HEK293 (cell line): ENCODE results near the gene CUZD1.

Source experiments
- CTCF ChIA-PET: fragments of 350-600 bp; formaldehyde crosslinking; extraction: SDS; loops from one replicate; lab custom pipeline; 2021; ENCODE audit warnings: antibody characterized with exemption; lab: Yijun Ruan, JAX
- POLR2A ChIA-PET: fragments of 300-600 bp; formaldehyde crosslinking; extraction: SDS; loops from one replicate; lab custom pipeline; 2020; ENCODE audit warnings: antibody characterized with exemption, inconsistent platforms; lab: Yijun Ruan, JAX
- H3K27ac ChIP-seq: fragments of 200-500 bp; sonication (Bioruptor generic); 2 replicates; pipeline ENCODE4 v1.5.1; 2014; ENCODE audit warnings: low read depth, low read length, control low read depth, inconsistent platforms; ENCODE audit errors: extremely low read depth
- H3K36me3 ChIP-seq, 2 experiments: fragments of 200-500 bp in 1 of 2; sonication (Bioruptor generic) in 1 of 2; 1 replicate in 1 of 2; 2 replicates in 1 of 2; pipeline ENCODE4 v1.5.1; 2014 to 2017; ENCODE audit warnings: inconsistent platforms in 2 of 2, low read length in 2 of 2; ENCODE audit not compliant: control insufficient read depth in 2 of 2, insufficient read depth in 1 of 2
- H3K4me1 ChIP-seq: fragments of 200-500 bp; sonication (Bioruptor generic); 2 replicates; pipeline ENCODE4 v1.5.1; 2014; ENCODE audit warnings: mild to moderate bottlenecking, low read length, inconsistent platforms; ENCODE audit not compliant: control insufficient read depth, insufficient read depth
- H3K4me3 ChIP-seq: 2 replicates; pipeline ENCODE4 v1.5.1; 2011; ENCODE audit warnings: low read depth, mild to moderate bottlenecking, control low read depth, low read length, moderate library complexity
- H3K9me3 ChIP-seq: fragments of 200-500 bp; sonication (Bioruptor generic); 2 replicates; pipeline ENCODE4 v1.5.1; 2014; ENCODE audit warnings: low read depth, low read length, inconsistent platforms; ENCODE audit not compliant: control insufficient read depth, insufficient read depth
- CTCF ChIP-seq: fragments of 450-650 bp; formaldehyde crosslinking; IDR thresholded peaks from 2 replicates; pipeline ENCODE4 v1.5.1; 2016; ENCODE audit warnings: missing biosample characterization, missing genetic modification characterization
- ELK4 ChIP-seq: IDR thresholded peaks from 2 replicates; pipeline ENCODE4 v1.6.1; 2011; ENCODE audit warnings: mild to moderate bottlenecking, low read depth, low read length, borderline replicate concordance
- IKZF3 ChIP-seq: fragments of 450-650 bp; IDR thresholded peaks from 2 replicates; pipeline ENCODE4 v1.5.0; 2018; ENCODE audit warnings: missing biosample characterization, mild to moderate bottlenecking, missing genetic modification characterization, moderate library complexity
- MYNN ChIP-seq: fragments of 450-650 bp; formaldehyde crosslinking; IDR thresholded peaks from 2 replicates; pipeline ENCODE4 v1.5.1; 2016; ENCODE audit warnings: missing biosample characterization, missing genetic modification characterization, borderline replicate concordance
- OVOL3 ChIP-seq: fragments of 450-650 bp; formaldehyde crosslinking; IDR thresholded peaks from 2 replicates; pipeline ENCODE4 v1.5.1; 2016; ENCODE audit warnings: missing biosample characterization, missing genetic modification characterization
- ZFP37 ChIP-seq: fragments of 450-650 bp; formaldehyde crosslinking; IDR thresholded peaks from 2 replicates; pipeline ENCODE4 v1.5.1; 2016; ENCODE audit warnings: missing biosample characterization, missing genetic modification characterization
- ZNF112 ChIP-seq: fragments of 450-650 bp; formaldehyde crosslinking; IDR thresholded peaks from 2 replicates; pipeline ENCODE4 v1.5.0; 2017; ENCODE audit warnings: missing biosample characterization, missing genetic modification characterization
- ZNF133 ChIP-seq: fragments of 450-650 bp; formaldehyde crosslinking; IDR thresholded peaks from 2 replicates; pipeline ENCODE4 v1.5.1; 2016; ENCODE audit warnings: missing biosample characterization, missing genetic modification characterization
- ZNF26 ChIP-seq: fragments of 450-650 bp; formaldehyde crosslinking; IDR thresholded peaks from 2 replicates; pipeline ENCODE4 v1.5.1; 2016; ENCODE audit warnings: missing biosample characterization, missing genetic modification characterization
- ZNF280D ChIP-seq: fragments of 450-650 bp; formaldehyde crosslinking; IDR thresholded peaks from 2 replicates; pipeline ENCODE4 v1.5.1; 2016; ENCODE audit warnings: missing biosample characterization, missing genetic modification characterization
- ZNF335 ChIP-seq: fragments of 450-650 bp; formaldehyde crosslinking; conservative IDR thresholded peaks from 2 replicates; pipeline ENCODE4 v1.5.1; 2016; ENCODE audit warnings: missing biosample characterization, missing genetic modification characterization
- ZNF433 ChIP-seq: fragments of 450-650 bp; formaldehyde crosslinking; IDR thresholded peaks from 2 replicates; pipeline ENCODE4 v1.5.1; 2016; ENCODE audit warnings: missing biosample characterization, missing genetic modification characterization, low read depth
- ZNF514 ChIP-seq: fragments of 450-650 bp; formaldehyde crosslinking; IDR thresholded peaks from 2 replicates; pipeline ENCODE4 v1.5.1; 2016; ENCODE audit warnings: missing biosample characterization, missing genetic modification characterization
- ZNF518A ChIP-seq: fragments of 450-650 bp; formaldehyde crosslinking; conservative IDR thresholded peaks from 2 replicates; pipeline ENCODE4 v1.5.1; 2016; ENCODE audit warnings: low read depth, missing biosample characterization, missing genetic modification characterization
- ZNF747 ChIP-seq: fragments of 450-650 bp; formaldehyde crosslinking; IDR thresholded peaks from 2 replicates; pipeline ENCODE4 v1.5.1; 2016; ENCODE audit warnings: missing biosample characterization, missing genetic modification characterization
- ZNF777 ChIP-seq: fragments of 450-650 bp; formaldehyde crosslinking; IDR thresholded peaks from 2 replicates; pipeline ENCODE4 v1.5.1; 2017; ENCODE audit warnings: missing biosample characterization, missing genetic modification characterization, borderline replicate concordance
- ZNF791 ChIP-seq: fragments of 450-650 bp; formaldehyde crosslinking; IDR thresholded peaks from 2 replicates; pipeline ENCODE4 v1.5.1; 2016; ENCODE audit warnings: missing biosample characterization, missing genetic modification characterization
- ZSCAN23 ChIP-seq: fragments of 450-650 bp; formaldehyde crosslinking; IDR thresholded peaks from 2 replicates; pipeline ENCODE4 v1.5.1; 2016; ENCODE audit warnings: missing biosample characterization, missing genetic modification characterization

CUZD1 gene

GRCh38 chr10:122815458-122815857 lies 30.2 kb downstream of the CUZD1 start:
- no peaks in the 10 kb centered on the region for H3K4me1 ChIP-seq
- H3K4me3 ChIP-seq, result no peak overlapping the region
- POLR2A ChIA-PET, result no interaction called here
- H3K27ac ChIP-seq, result no peak overlapping the region
- CTCF ChIA-PET, result no interaction called here
- no peaks in the 10 kb centered on the region for H3K9me3 ChIP-seq
- TF ChIP-seq ZNF777 (tag by site-specific recombination) (no peak), OVOL3 (tag by site-specific recombination) (no peak), ZNF747 (tag by site-specific recombination) (no peak)
- no peaks in the 10 kb centered on the region for H3K36me3 ChIP-seq

DNA sequence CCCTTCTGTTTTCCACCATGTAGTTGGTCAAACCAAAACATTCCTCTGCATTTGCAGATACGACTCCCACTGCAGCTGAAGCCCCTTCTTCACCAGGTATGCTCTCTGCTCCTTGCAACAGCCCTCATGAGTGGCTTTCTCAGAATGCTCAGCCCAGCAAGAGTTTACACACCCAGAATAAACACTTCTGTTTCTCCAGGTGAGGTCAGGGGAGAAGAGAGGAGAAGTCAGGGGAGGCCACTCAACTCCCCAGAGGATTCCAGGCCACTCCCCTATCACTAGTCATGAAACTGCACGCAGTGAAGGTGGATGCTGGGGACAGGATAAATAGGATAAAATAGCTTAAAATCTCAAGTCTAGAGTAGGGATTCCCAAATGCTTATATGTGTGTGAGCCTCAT lies 31.2 kb downstream of the CUZD1 start:
- no peaks in the 10 kb centered on the region for H3K4me1 ChIP-seq
- TF ChIP-seq MYNN (tag by site-specific recombination) (no peak), ZNF514 (tag by site-specific recombination) (no peak), ZNF112 (tag by site-specific recombination) (no peak), ZNF791 (tag by site-specific recombination) (no peak), ZNF777 (tag by site-specific recombination) (no peak), ZNF518A (no peak), ZFP37 (tag by site-specific recombination) (no peak), ZNF433 (tag by site-specific recombination) (no peak), ZSCAN23 (no peak), CTCF (tag by site-specific recombination) (no peak), IKZF3 (no peak), ZNF133 (tag by site-specific recombination) (no peak), ZNF26 (tag by site-specific recombination) (no peak)
- H3K36me3 ChIP-seq, result no peaks in the 10 kb centered on the region
- POLR2A ChIA-PET, result no interaction called here
- no peak overlapping the region for H3K4me3 ChIP-seq
- H3K9me3 ChIP-seq, result no peaks in the 10 kb centered on the region
- no peak overlapping the region for H3K27ac ChIP-seq
- CTCF ChIA-PET, result no interaction called here

DNA sequence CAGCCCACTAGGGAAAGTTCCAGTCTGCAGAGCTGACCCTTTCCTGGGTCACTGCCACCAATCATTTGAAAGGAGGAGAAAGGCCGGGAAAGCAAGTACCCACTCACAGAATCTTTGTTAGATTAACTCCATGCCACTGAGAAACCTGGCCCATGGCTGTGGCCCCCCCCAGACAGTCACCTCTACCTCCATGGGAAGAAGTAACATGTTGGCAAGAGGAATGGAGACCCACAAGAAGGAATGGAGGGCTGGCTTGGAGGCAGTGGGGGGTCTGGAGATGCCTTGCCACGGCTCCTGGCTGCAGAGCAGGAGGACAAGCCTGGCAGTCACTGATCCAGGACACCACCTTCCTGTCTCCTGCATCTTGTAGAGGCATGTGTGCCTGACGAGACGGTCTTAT lies 32.9 kb downstream of the CUZD1 start:
- CTCF ChIA-PET, result no interaction called here

More for the DNA sequence above, 32.9 kb downstream of the CUZD1 start:
- H3K9me3 ChIP-seq, result no peaks in the 10 kb centered on the region
- H3K4me3 ChIP-seq, result no peak overlapping the region
- H3K27ac ChIP-seq, result no peak overlapping the region
- POLR2A ChIA-PET, result no interaction called here
- H3K36me3 ChIP-seq, result no peaks in the 10 kb centered on the region
- TF ChIP-seq ELK4, result no peak
- TF ChIP-seq ZNF335 (tag by site-specific recombination), result no peak
- TF ChIP-seq ZNF280D (tag by site-specific recombination), result no peak
- TF ChIP-seq, all 188 proteins: peak for 0
- no peaks in the 10 kb centered on the region for H3K4me1 ChIP-seq
